GM12892 (cell line): Measurements from ENCODE around the gene TMED4.

Experiments
- POLR2A ChIP-seq: IDR thresholded peaks from 2 replicates; pipeline ENCODE4 v1.6.1; 2011; ENCODE audit warnings: low read depth, low read length, control low read depth
- POLR2AphosphoS5 ChIP-seq: IDR thresholded peaks from 2 replicates; pipeline ENCODE4 v1.6.1; 2011; ENCODE audit warnings: low read depth, low read length, control low read depth

DNA sequence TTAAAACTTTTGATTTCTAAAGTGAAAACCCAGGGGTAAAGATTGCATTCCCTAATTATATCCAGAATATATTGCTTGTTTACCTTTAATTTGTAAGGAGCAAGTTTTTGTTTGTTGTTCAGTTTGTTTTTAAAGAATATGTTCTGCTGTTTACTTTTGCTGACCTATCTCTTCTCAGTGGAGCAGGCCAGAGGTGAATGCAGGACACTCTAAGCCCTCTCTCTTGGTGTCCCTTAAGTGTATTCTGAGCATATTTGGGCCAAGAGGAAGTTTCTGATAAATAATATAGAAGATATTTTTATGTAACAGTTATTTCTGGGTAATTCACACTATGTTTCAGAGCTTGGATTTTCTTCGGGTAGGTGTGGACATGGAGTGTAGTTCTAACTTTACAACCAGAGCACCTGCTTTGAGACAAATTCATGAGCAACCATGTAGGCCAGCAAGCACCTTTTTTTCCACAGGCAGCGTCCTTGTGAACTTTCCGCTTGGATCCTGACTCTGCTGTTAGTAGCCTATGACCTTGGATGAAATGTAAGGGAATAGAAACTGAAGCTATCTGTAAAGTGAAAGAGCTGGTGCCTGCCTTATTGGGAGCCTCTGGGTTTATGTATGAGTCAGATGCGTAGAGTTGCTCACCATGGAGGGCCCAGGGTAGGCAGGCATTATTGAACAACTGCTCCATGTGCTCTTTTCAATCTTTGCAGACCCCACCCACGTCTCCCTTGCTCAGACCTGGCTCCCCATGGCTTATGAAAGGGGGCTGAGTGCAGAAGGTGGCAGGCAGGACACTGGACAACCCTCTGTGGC is 40.5 kb upstream of the TMED4 start:
- TF ChIP-seq POLR2AphosphoS5: peak; percentile 50; the same call in 1 of the 2 replicates
- peak; percentile 34; the same call in 1 of the 2 replicates for TF ChIP-seq POLR2A
